H1 (cell line): ENCODE data around the gene ADCK2. TPM values are rescaled to one million over a fixed set of nuclear protein-coding genes. Genes with fewer than 3 reads are reported as not detected.

Experiments
- CTCF ChIA-PET: fragments of 300-600 bp; sonication (Branson Sonifier 250); formaldehyde crosslinking; loops from one replicate; lab custom pipeline; 2021; ENCODE audit not compliant: partially characterized antibody; lab: Charles Lee
- POLR2A ChIA-PET: fragments of 300-600 bp; sonication (Branson Sonifier 250); formaldehyde crosslinking; loops from one replicate; lab custom pipeline; 2021; ENCODE audit warnings: inconsistent platforms; ENCODE audit not compliant: partially characterized antibody; lab: Charles Lee
- DNase-seq, 2 experiments: peaks; one replicate each; pipeline versions ENCODE4 v3.0.0 to v3.0.0-alpha.2; 2010 to 2022; ENCODE audit warnings: low spot score in 2 of 2, low read depth in 1 of 2, mixed read lengths in 1 of 2
- FAIRE-seq: peaks from 2 replicates; lab custom pipeline; 2011; peaks lifted over from hg19 to GRCh38; lab: Jason Lieb, UNC
- H2AFZ ChIP-seq: 2 replicates; pipeline ENCODE4 v1.8.1; 2012; ENCODE audit warnings: low read length, inconsistent platforms
- H2AK5ac ChIP-seq: 2 replicates; pipeline ENCODE4 v1.6.1; 2013; ENCODE audit warnings: low read depth, low read length
- H2BK120ac ChIP-seq: replicated peaks from 2 replicates; pipeline ENCODE3; 2013; ENCODE audit warnings: low read depth, low read length, inconsistent platforms
- H2BK12ac ChIP-seq: 2 replicates; pipeline ENCODE4 v1.6.1; 2013; ENCODE audit warnings: low read depth, low read length
- H2BK15ac ChIP-seq: 2 replicates; pipeline ENCODE4 v1.6.1; 2013; ENCODE audit warnings: low read length
- H2BK20ac ChIP-seq: 2 replicates; pipeline ENCODE4 v1.6.1; 2013; ENCODE audit warnings: low read length
- H2BK5ac ChIP-seq: 2 replicates; pipeline ENCODE4 v1.6.1; 2013; ENCODE audit warnings: low read depth, low read length
- H3K14ac ChIP-seq: 2 replicates; pipeline ENCODE4 v1.6.1; 2013; ENCODE audit warnings: inconsistent platforms; ENCODE audit not compliant: insufficient read length
- H3K18ac ChIP-seq: 2 replicates; pipeline ENCODE4 v1.6.1; 2013; ENCODE audit warnings: low read length; ENCODE audit errors: extremely low read depth
- H3K23ac ChIP-seq: 2 replicates; pipeline ENCODE4 v1.6.1; 2013; ENCODE audit warnings: inconsistent platforms; ENCODE audit not compliant: insufficient read length
- H3K23me2 ChIP-seq: 2 replicates; pipeline ENCODE4 v1.6.1; 2013; ENCODE audit warnings: low read depth, low read length
- H3K27ac ChIP-seq: 2 replicates; pipeline ENCODE4 v1.6.1; 2011; ENCODE audit warnings: low read depth, low read length, inconsistent platforms
- H3K27me3 ChIP-seq, 4 experiments: replicated peaks in 1 of 4; 1 replicate in 1 of 4; 2 replicates in 3 of 4; pipeline versions ENCODE4 v1.6.1 to v1.8.1; 2011 to 2013; ENCODE audit warnings: low read length in 3 of 4, mild to moderate bottlenecking in 3 of 4, inconsistent platforms in 2 of 4, mixed read lengths in 2 of 4, moderate library complexity in 1 of 4; ENCODE audit not compliant: control insufficient read depth in 3 of 4, insufficient read depth in 3 of 4; ENCODE audit errors: extremely low read depth in 1 of 4
- H3K36me3 ChIP-seq, 4 experiments: 2 replicates each; pipeline versions ENCODE4 v1.6.1 to v1.8.1; 2011 to 2013; ENCODE audit warnings: mild to moderate bottlenecking in 4 of 4, low read length in 3 of 4, moderate library complexity in 2 of 4, control low read depth in 1 of 4, inconsistent platforms in 1 of 4; ENCODE audit not compliant: insufficient read depth in 4 of 4, control insufficient read depth in 2 of 4
- H3K4ac ChIP-seq: replicated peaks from 2 replicates; pipeline ENCODE3; 2013; ENCODE audit warnings: low read length, low read depth, mixed read lengths, inconsistent platforms; ENCODE audit not compliant: insufficient read length
- H3K4me1 ChIP-seq, 4 experiments: replicated peaks in 1 of 4; 1 replicate in 1 of 4; 2 replicates in 3 of 4; pipeline versions ENCODE4 v1.6.1 to v1.8.1; 2011 to 2013; ENCODE audit warnings: low read length in 3 of 4, inconsistent platforms in 2 of 4, mixed read lengths in 1 of 4; ENCODE audit not compliant: insufficient read depth in 4 of 4, control insufficient read depth in 3 of 4
- H3K4me2 ChIP-seq, 2 experiments: 2 replicates each; pipeline versions ENCODE4 v1.6.1 to v1.8.1; 2011 to 2013; ENCODE audit warnings: low read depth in 2 of 2, low read length in 2 of 2, control low read depth in 1 of 2, inconsistent platforms in 1 of 2, mild to moderate bottlenecking in 1 of 2; ENCODE audit not compliant: insufficient read depth in 1 of 2
- H3K4me3 ChIP-seq, 4 experiments: fragments of 200-600, 300-600 bp in 1 of 4; sonication (generic), shearing (Covaris generic), sonication (Bioruptor Twin) in 1 of 4; 2 replicates each; pipeline versions ENCODE4 v1.5.1 to v1.8.1; 2011 to 2016; ENCODE audit warnings: low read length in 4 of 4, low read depth in 3 of 4, control low read depth in 2 of 4, inconsistent platforms in 2 of 4, mild to moderate bottlenecking in 2 of 4, mixed read lengths in 1 of 4, moderate library complexity in 1 of 4; ENCODE audit not compliant: insufficient read depth in 2 of 4; ENCODE audit errors: extremely low read depth in 1 of 4
- H3K56ac ChIP-seq: replicated peaks from 2 replicates; pipeline ENCODE3; 2013; ENCODE audit warnings: low read depth, mild to moderate bottlenecking, mixed read lengths, low read length, inconsistent platforms; ENCODE audit not compliant: insufficient read length
- H3K79me1 ChIP-seq: 2 replicates; pipeline ENCODE4 v1.6.1; 2013; ENCODE audit warnings: low read depth, low read length, control low read depth
- H3K79me2 ChIP-seq, 2 experiments: 2 replicates each; pipeline versions ENCODE4 v1.6.1 to v1.8.1; 2012 to 2013; ENCODE audit warnings: low read length in 2 of 2, mild to moderate bottlenecking in 2 of 2, inconsistent platforms in 1 of 2; ENCODE audit not compliant: insufficient read depth in 2 of 2, control insufficient read depth in 1 of 2
- H3K9ac ChIP-seq, 4 experiments: replicated peaks in 1 of 4; 1 replicate in 1 of 4; 2 replicates in 3 of 4; pipeline versions ENCODE4 v1.6.1 to v1.8.1; 2011 to 2013; ENCODE audit warnings: low read depth in 3 of 4, low read length in 3 of 4, control low read depth in 2 of 4, mild to moderate bottlenecking in 2 of 4, moderate library complexity in 2 of 4, inconsistent platforms in 1 of 4; ENCODE audit errors: extremely low read depth in 1 of 4
- H3K9me3 ChIP-seq, 2 experiments: 2 replicates each; pipeline versions ENCODE4 v1.6.1 to v1.8.1; 2012 to 2013; ENCODE audit warnings: mild to moderate bottlenecking in 2 of 2, moderate library complexity in 2 of 2, control low read depth in 1 of 2, inconsistent platforms in 1 of 2, low read depth in 1 of 2, low read length in 1 of 2, mixed read lengths in 1 of 2; ENCODE audit not compliant: insufficient read depth in 2 of 2
- H4K20me1 ChIP-seq, 2 experiments: replicated peaks in 1 of 2; 2 replicates each; pipeline versions ENCODE3 to v1.8.1; 2011 to 2013; ENCODE audit warnings: inconsistent platforms in 2 of 2, low read length in 2 of 2, mild to moderate bottlenecking in 1 of 2; ENCODE audit not compliant: insufficient read depth in 2 of 2, control insufficient read depth in 1 of 2
- H4K5ac ChIP-seq: 2 replicates; pipeline ENCODE4 v1.6.1; 2013; ENCODE audit warnings: low read length, low read depth, mixed read lengths, inconsistent platforms; ENCODE audit not compliant: insufficient read length
- H4K8ac ChIP-seq: 2 replicates; pipeline ENCODE4 v1.8.0; 2013; ENCODE audit warnings: mild to moderate bottlenecking, moderate library complexity, low read length, inconsistent platforms; ENCODE audit not compliant: insufficient read depth; ENCODE audit errors: extremely low read depth
- H4K91ac ChIP-seq: replicated peaks from 2 replicates; pipeline ENCODE3; 2013; ENCODE audit warnings: low read length, mixed read lengths, inconsistent platforms; ENCODE audit not compliant: insufficient read length
- BACH1 ChIP-seq: IDR thresholded peaks from 2 replicates; pipeline ENCODE4 v1.6.1; 2012; ENCODE audit warnings: low read length, improper control_type of control experiment
- CHD1 ChIP-seq: IDR thresholded peaks from 2 replicates; pipeline ENCODE4 v1.6.1; 2012; ENCODE audit warnings: low read depth, low read length, improper control_type of control experiment
- EP300 ChIP-seq, 2 experiments: IDR thresholded peaks; 1 replicate in 1 of 2; 2 replicates in 1 of 2; pipeline ENCODE4 v1.6.1; 2011 to 2012; ENCODE audit warnings: low read depth in 2 of 2, low read length in 2 of 2, mild to moderate bottlenecking in 2 of 2, borderline replicate concordance in 1 of 2, inconsistent platforms in 1 of 2, moderate library complexity in 1 of 2
- FOSL1 ChIP-seq: IDR thresholded peaks from 2 replicates; pipeline ENCODE4 v1.6.1; 2011; ENCODE audit warnings: mild to moderate bottlenecking, low read depth, low read length, moderate library complexity; ENCODE audit not compliant: insufficient read depth
- GTF2F1 ChIP-seq: IDR thresholded peaks from 2 replicates; pipeline ENCODE4 v1.6.1; 2012; ENCODE audit warnings: low read depth, low read length, improper control_type of control experiment, borderline replicate concordance
- KDM1A ChIP-seq: fragments of 200-600, 300-600 bp; sonication (generic); IDR thresholded peaks from 2 replicates; pipeline ENCODE4 v1.7.1; 2016; ENCODE audit warnings: mild to moderate bottlenecking, low read length, borderline replicate concordance
- KDM5A ChIP-seq: fragments of 200-600 bp; IDR thresholded peaks from 2 replicates; pipeline ENCODE4 v1.7.1; 2012; ENCODE audit warnings: mild to moderate bottlenecking, low read length, inconsistent platforms, mixed read lengths
- PHF8 ChIP-seq: fragments of 200-600 bp; sonication (generic); conservative IDR thresholded peaks from 2 replicates; pipeline ENCODE4 v1.7.1; 2012; ENCODE audit warnings: low read depth, mild to moderate bottlenecking, inconsistent platforms, low read length, moderate library complexity
- POLR2A ChIP-seq, 2 experiments: IDR thresholded peaks; 1 replicate in 1 of 2; 2 replicates in 1 of 2; pipeline ENCODE4 v1.6.1; 2011; ENCODE audit warnings: low read depth in 2 of 2, low read length in 2 of 2, mild to moderate bottlenecking in 2 of 2; ENCODE audit errors: control extremely low read depth in 1 of 2
- POLR2AphosphoS5 ChIP-seq: IDR thresholded peaks from 2 replicates; pipeline ENCODE4 v1.6.1; 2011; ENCODE audit warnings: low read depth, low read length
- SAP30 ChIP-seq: fragments of 300-600 bp; sonication (generic); IDR thresholded peaks from 2 replicates; pipeline ENCODE4 v1.7.1; 2012; ENCODE audit warnings: low read length, moderate library complexity, mild to moderate bottlenecking, inconsistent platforms; ENCODE audit not compliant: insufficient read depth, insufficient replicate concordance
- SP2 ChIP-seq: IDR thresholded peaks from 2 replicates; pipeline ENCODE4 v1.6.1; 2012; ENCODE audit warnings: mild to moderate bottlenecking, low read length, inconsistent platforms
- TAF1 ChIP-seq: IDR thresholded peaks from 2 replicates; pipeline ENCODE4 v1.6.1; 2011; ENCODE audit warnings: mild to moderate bottlenecking, low read depth, low read length
- WGBS, 2 experiments: shearing (Covaris generic) in 1 of 2; methylation state at CpG; one replicate each; pipeline versions ENCODE4 v1.1.6 to v1.1.7; 2013 to 2015; ENCODE audit warnings: low lambda C conversion rate in 2 of 2, mixed read lengths in 2 of 2, inconsistent platforms in 1 of 2, low coverage in 1 of 2, missing lambda C conversion rate in 1 of 2; ENCODE audit not compliant: insufficient replicate concordance in 2 of 2, insufficient coverage in 1 of 2, insufficient read length in 1 of 2; ENCODE audit errors: extremely low coverage in 1 of 2, missing lambda C conversion rate in 1 of 2; 5-methylcytosine and 5-hydroxymethylcytosine counted together
- polyA plus RNA-seq, 7 experiments: library from polyadenylated mRNA; depleted of rRNA in 3 of 7; stranded (reverse) in 5 of 7; unstranded in 2 of 7; fragments of >200 nt in 5 of 7; fragments of 200-250 nt in 2 of 7; gene quantifications; 1 replicate in 5 of 7; 2 replicates in 1 of 7; 4 replicates in 1 of 7; pipeline versions ENCODE4 v1.2.1 to v1.2.3, GENCODE V29; 2011 to 2013; ENCODE audit warnings: missing spikeins in 2 of 7, mixed read lengths in 2 of 7
- total RNA-seq: library from RNA; stranded (reverse); fragmentation: NEBNext Ultra II Directional; extraction: Animal tissue kit (Norgen Biotek cat#: 25700); gene quantifications from 2 replicates; pipeline ENCODE4 v1.2.1, GENCODE V29; 2021

Gene ADCK2
- total and polyA plus RNA-seq, 2 of the 8 experiments (the other 6 are each of a cell fraction or from before 2014, with no cell fraction given): 6.9 to 11.7 TPM

- no peak for FAIRE-seq
- CTCF ChIA-PET: interaction anchor here (0.6 to 2.0 kb wide), 9 partner anchors 9 to 562 kb away, joined by 3 to 6 read pairs (median 5); no protein-coding TSS in a partner anchor
- TF ChIP-seq KDM1A (no peak), KDM5A (no peak), EP300 (IDR thresholded peaks at IDR 0.05; ENCODE audit: borderline replicate concordance in 1 of 2, low read depth in 2 of 2, low read length in 2 of 2) (no peak), BACH1 (no peak), TAF1 (no peak), PHF8 (no peak), POLR2AphosphoS5 (no peak), SAP30 (no peak), GTF2F1 (no peak), POLR2A (IDR thresholded peaks at IDR 0.05; ENCODE audit: control extremely low read depth in 1 of 2, low read depth in 2 of 2, low read length in 2 of 2) (no peak), SP2 (no peak), FOSL1 (no peak), CHD1 (no peak)
Observed at GRCh38 chr7:140669352-140669751, 3.4 kb upstream of the ADCK2 start.

More at GRCh38 chr7:140669352-140669751, 3.4 kb upstream of the ADCK2 start:
- no peak overlapping the region for H2BK12ac ChIP-seq
- no peak overlapping the region for H2BK15ac ChIP-seq
- no peaks in the 10 kb centered on the region for H4K20me1 ChIP-seq
- H3K9ac ChIP-seq: no peak overlapping the region
- H4K91ac ChIP-seq: no peak overlapping the region
- H3K23ac ChIP-seq: no peak overlapping the region
- H3K79me2 ChIP-seq: no peaks in the 10 kb centered on the region
- H2BK5ac ChIP-seq: no peak overlapping the region
- H3K4me1 ChIP-seq: peaks cover 0 to 6% (median 2%) of the 10 kb centered on the region in 4 experiments; a peak in 5 of 7 replicates
- H3K9me3 ChIP-seq: no peaks in the 10 kb centered on the region
- H3K27me3 ChIP-seq: peaks cover 0 to 7% (median 2%) of the 10 kb centered on the region in 4 experiments; a peak in 3 of 7 replicates
- no peak overlapping the region for H2AFZ ChIP-seq
- DNase-seq: no peak
- no peak overlapping the region for H3K18ac ChIP-seq
- H2BK20ac ChIP-seq: no peak overlapping the region
- H3K36me3 ChIP-seq: no peaks in the 10 kb centered on the region
- no peak overlapping the region for H3K4me2 ChIP-seq
- H3K14ac ChIP-seq: no peak overlapping the region
- H3K56ac ChIP-seq: no peak overlapping the region
- no peak overlapping the region for H4K5ac ChIP-seq
- POLR2A ChIA-PET: interaction anchor here (1.7 kb wide), 1 partner anchor 12 kb away, joined by 4 read pairs; no protein-coding TSS in a partner anchor
- H3K23me2 ChIP-seq: peaks cover 5% of the 10 kb centered on the region; the same call in 1 of the 2 replicates
- H3K79me1 ChIP-seq: no peaks in the 10 kb centered on the region
- no peak overlapping the region for H4K8ac ChIP-seq
- no peak overlapping the region for H2BK120ac ChIP-seq
- no peak overlapping the region for H3K4me3 ChIP-seq
- H3K27ac ChIP-seq: no peak overlapping the region
- 94 to 100% methylated on average over 1 to 3 of the region's 3 CpGs for WGBS, 2 experiments
- no peak overlapping the region for H3K4ac ChIP-seq
- no peak overlapping the region for H2AK5ac ChIP-seq
